Measurements from ENCODE around the gene SMCP.

SMCP gene, protein sequence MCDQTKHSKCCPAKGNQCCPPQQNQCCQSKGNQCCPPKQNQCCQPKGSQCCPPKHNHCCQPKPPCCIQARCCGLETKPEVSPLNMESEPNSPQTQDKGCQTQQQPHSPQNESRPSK
- 0 reads per million in 9 experiments for total RNA-seq

- Mint-ChIP-seq H3K4me1 (ENCODE audit: low read depth in 2 of 2) (no peaks in the 10 kb centered on the region), H3K36me3 (ENCODE audit: insufficient read depth) (no peaks in the 10 kb centered on the region), H3K27ac (no peak within 1 kb of the TSS), H3K4me3 (no peak within 1 kb of the TSS), H3K27me3 (peaks cover 12 to 28% of the 10 kb centered on the region in 2 donors), H3K9me3 (no peaks in the 10 kb centered on the region)
- no peak for DNase-seq
- ATAC-seq (replicated peaks) = no peak
Measured at GRCh38 chr1:152878042-152878441, at the start of gene SMCP. Gene SMCP, plus strand, starts transcription at chr1:152878322. Its CDS starts 6,101 bp downstream, at chr1:152884423.

DNA sequence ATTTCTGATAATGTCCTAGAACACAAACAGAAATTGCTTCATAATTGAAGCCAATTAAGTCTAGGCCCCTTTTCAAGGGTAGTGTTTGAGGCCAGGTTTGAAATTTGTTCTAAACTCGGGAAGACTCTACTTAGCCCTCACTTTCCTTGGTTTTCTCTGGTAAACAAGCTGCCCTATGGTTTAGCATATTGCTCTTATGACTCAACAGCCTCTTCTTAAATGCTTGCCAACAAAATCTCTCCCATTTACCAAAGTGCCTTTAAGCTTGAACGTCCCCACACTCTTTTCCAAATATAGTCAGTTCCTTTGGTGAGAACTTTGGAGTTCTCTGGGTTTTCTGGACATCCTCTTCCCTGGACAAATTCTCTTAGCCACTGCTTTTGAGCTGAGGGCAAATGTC is 41.3 kb upstream of the SMCP start:
- DNase-seq = no peak
- H3K27me3 Mint-ChIP-seq = peaks cover 19 to 32% of the 10 kb centered on the region in 2 donors
- H3K4me1 Mint-ChIP-seq (ENCODE audit: low read depth in 2 of 2) = no peaks in the 10 kb centered on the region
- no peaks in the 10 kb centered on the region for H3K36me3 Mint-ChIP-seq (ENCODE audit: insufficient read depth)
- H3K4me3 Mint-ChIP-seq = no peak overlapping the region
- ATAC-seq (replicated peaks) = no peak
- no peaks in the 10 kb centered on the region for H3K9me3 Mint-ChIP-seq
- H3K27ac Mint-ChIP-seq = no peak overlapping the region

DNA sequence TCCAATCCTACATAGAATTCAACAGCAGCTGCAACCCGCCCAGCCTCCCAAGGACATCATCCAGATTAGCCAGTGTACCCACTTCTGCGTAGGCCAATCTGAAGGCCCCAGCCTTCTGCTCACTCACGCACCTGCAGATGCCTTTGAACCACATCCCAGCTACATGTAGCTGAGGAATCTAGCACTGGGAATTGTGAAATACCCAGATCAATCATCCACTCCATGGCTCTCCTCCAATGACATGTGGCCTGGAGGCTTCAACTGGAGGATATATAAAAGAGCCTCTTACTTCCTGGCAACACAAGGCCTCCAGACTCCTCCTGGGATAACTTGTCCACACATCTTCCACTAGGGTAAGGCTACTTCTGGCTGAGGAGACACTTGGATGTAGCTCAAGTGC is 35.6 kb upstream of the SMCP start, which contains the start of gene LCE6A:
Gene LCE6A, plus strand, starts transcription at position 301 of the 400 bp plus-strand sequence. CDS start 665 bp downstream, outside the sequence.
- H3K27me3 Mint-ChIP-seq = peaks cover 31 to 44% of the 10 kb centered on the region in 2 donors
- H3K4me1 Mint-ChIP-seq (ENCODE audit: low read depth in 2 of 2) = no peaks in the 10 kb centered on the region
- no peaks in the 10 kb centered on the region for H3K9me3 Mint-ChIP-seq
- H3K27ac Mint-ChIP-seq = no peak within 1 kb of the TSS
- no peaks in the 10 kb centered on the region for H3K36me3 Mint-ChIP-seq (ENCODE audit: insufficient read depth)
- ATAC-seq (replicated peaks) (no peak), DNase-seq (no peak)
- no peak within 1 kb of the TSS for H3K4me3 Mint-ChIP-seq

DNA sequence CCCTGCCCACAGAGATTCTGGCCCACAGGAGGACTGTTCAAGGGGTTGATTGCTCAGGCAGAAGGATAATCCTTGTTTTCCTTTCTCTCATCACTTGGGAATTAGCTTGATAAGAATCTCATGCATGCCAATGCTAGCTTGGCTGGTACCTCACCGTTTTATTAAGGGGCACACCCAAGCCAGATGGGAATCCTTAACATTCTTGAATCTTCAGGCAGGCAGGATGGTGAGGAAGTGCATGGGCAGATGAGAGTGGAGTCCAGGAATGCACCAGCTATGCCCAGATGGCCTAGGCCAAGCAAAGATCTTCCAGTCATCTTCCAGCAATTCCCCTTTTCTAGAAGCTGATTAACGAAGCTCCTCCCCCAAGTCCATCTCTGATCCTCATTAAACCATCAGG is 22.5 kb upstream of the SMCP start:
- Mint-ChIP-seq H3K4me3 (no peak overlapping the region), H3K27me3 (peaks cover 13 to 53% of the 10 kb centered on the region in 2 donors), H3K4me1 (ENCODE audit: low read depth in 2 of 2) (no peaks in the 10 kb centered on the region), H3K27ac (no peak overlapping the region), H3K36me3 (ENCODE audit: insufficient read depth) (no peaks in the 10 kb centered on the region), H3K9me3 (no peaks in the 10 kb centered on the region)
- no peak for ATAC-seq (replicated peaks)
- no peak for DNase-seq

GRCh38 chr1:152858062-152858461 is 20.1 kb upstream of the SMCP start:
- DNase-seq (no peak), ATAC-seq (replicated peaks) (no peak)
- peaks cover 13 to 55% of the 10 kb centered on the region in 2 donors for H3K27me3 Mint-ChIP-seq
- H3K4me3 Mint-ChIP-seq = no peak overlapping the region
- H3K4me1 Mint-ChIP-seq (ENCODE audit: low read depth in 2 of 2) = no peaks in the 10 kb centered on the region
- no peak overlapping the region for H3K27ac Mint-ChIP-seq
- no peaks in the 10 kb centered on the region for H3K36me3 Mint-ChIP-seq (ENCODE audit: insufficient read depth)
- H3K9me3 Mint-ChIP-seq = no peaks in the 10 kb centered on the region

- Mint-ChIP-seq H3K4me3 (no peak within 1 kb of the TSS), H3K36me3 (ENCODE audit: insufficient read depth) (no peaks in the 10 kb centered on the region), H3K27me3 (peaks cover 13 to 49% of the 10 kb centered on the region in 2 donors), H3K27ac (no peak within 1 kb of the TSS), H3K4me1 (ENCODE audit: low read depth in 2 of 2) (no peaks in the 10 kb centered on the region), H3K9me3 (no peaks in the 10 kb centered on the region)
- no peak for DNase-seq
- ATAC-seq (replicated peaks) = no peak
Measured at GRCh38 chr1:152859696-152860095, 18.4 kb upstream of the SMCP start, which contains the start of gene LCE7A. Gene LCE7A, plus strand, starts transcription at chr1:152859996. Its CDS starts 702 bp downstream, at chr1:152860698.

DNA sequence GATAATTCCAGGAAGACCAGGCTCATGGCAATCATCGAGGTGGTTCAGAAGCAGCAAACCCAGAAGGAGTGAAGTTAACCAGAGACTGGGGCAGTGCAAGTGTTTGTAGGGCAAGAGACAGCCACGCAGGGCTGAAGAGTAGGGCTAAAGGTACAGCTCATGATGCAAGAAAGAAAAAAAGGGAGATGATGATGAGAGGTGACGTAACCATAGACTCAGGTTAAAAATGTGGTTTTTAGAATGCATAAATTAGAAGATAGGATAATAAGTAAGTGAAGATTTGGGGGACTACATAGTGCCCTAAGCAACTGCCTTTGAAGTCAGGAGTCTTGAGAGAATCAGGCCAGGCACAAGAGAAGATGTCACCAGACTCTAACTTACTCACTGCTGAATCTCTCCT is 18.0 kb upstream of the SMCP start:
- Mint-ChIP-seq H3K27ac (no peak overlapping the region), H3K27me3 (peaks cover 13 to 49% of the 10 kb centered on the region in 2 donors), H3K4me1 (ENCODE audit: low read depth in 2 of 2) (no peaks in the 10 kb centered on the region), H3K36me3 (ENCODE audit: insufficient read depth) (no peaks in the 10 kb centered on the region), H3K4me3 (no peak overlapping the region), H3K9me3 (no peaks in the 10 kb centered on the region)
- ATAC-seq (replicated peaks) (no peak), DNase-seq (no peak)

- Mint-ChIP-seq H3K27ac (no peak overlapping the region), H3K36me3 (ENCODE audit: insufficient read depth) (no peaks in the 10 kb centered on the region), H3K27me3 (peaks cover 13 to 39% of the 10 kb centered on the region in 2 donors), H3K4me1 (ENCODE audit: low read depth in 2 of 2) (no peaks in the 10 kb centered on the region), H3K9me3 (no peaks in the 10 kb centered on the region), H3K4me3 (no peak overlapping the region)
- ATAC-seq (replicated peaks) = no peak
- no peak for DNase-seq
Measured at GRCh38 chr1:152861374-152861773, 16.7 kb upstream of the SMCP start.

DNA sequence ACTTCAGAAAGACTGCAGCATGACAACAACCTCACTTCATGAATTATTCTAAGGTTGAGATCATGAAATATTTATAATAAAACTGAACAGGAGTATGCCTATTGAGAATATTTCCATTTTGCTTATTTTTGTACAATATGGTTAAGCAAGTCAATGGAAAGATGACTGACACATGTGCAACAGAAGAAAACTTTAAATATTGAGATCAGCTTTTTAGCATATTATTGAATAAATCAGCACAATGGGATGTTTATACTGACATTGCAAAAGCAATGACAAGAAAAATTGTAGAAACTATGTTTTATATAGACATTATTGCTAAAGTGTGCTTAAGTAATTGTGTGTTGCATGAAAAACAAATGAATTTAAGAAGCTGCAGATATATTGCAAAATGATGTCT is 13.7 kb upstream of the SMCP start:
- Mint-ChIP-seq H3K36me3 (ENCODE audit: insufficient read depth) (no peaks in the 10 kb centered on the region), H3K4me1 (ENCODE audit: low read depth in 2 of 2) (no peaks in the 10 kb centered on the region), H3K27ac (no peak overlapping the region), H3K4me3 (no peak overlapping the region), H3K9me3 (no peaks in the 10 kb centered on the region), H3K27me3 (peaks cover 0 to 19% of the 10 kb centered on the region in 2 donors)
- no peak for ATAC-seq (replicated peaks)
- no peak for DNase-seq

- Mint-ChIP-seq H3K27me3 (peaks cover 0 to 5% of the 10 kb centered on the region in 2 donors), H3K4me1 (ENCODE audit: low read depth in 2 of 2) (no peaks in the 10 kb centered on the region), H3K27ac (no peak overlapping the region), H3K9me3 (no peaks in the 10 kb centered on the region), H3K4me3 (no peak overlapping the region), H3K36me3 (ENCODE audit: insufficient read depth) (no peaks in the 10 kb centered on the region)
- no peak for ATAC-seq (replicated peaks)
- no peak for DNase-seq
Measured at GRCh38 chr1:152866321-152866720, 11.8 kb upstream of the SMCP start.

- Mint-ChIP-seq H3K36me3 (ENCODE audit: insufficient read depth) (no peaks in the 10 kb centered on the region), H3K4me1 (ENCODE audit: low read depth in 2 of 2) (no peaks in the 10 kb centered on the region), H3K27me3 (peaks cover 0 to 18% of the 10 kb centered on the region in 2 donors), H3K27ac (no peak overlapping the region), H3K9me3 (no peaks in the 10 kb centered on the region), H3K4me3 (no peak overlapping the region)
- DNase-seq (peak; percentile 42 to 49 (median 43)), ATAC-seq (replicated peaks) (peak; percentile 67)
Measured at GRCh38 chr1:152869808-152870419, 8.2 kb upstream of the SMCP start.

- Mint-ChIP-seq H3K27me3 (peaks cover 0 to 26% of the 10 kb centered on the region in 2 donors), H3K9me3 (no peaks in the 10 kb centered on the region), H3K27ac (no peak overlapping the region), H3K36me3 (ENCODE audit: insufficient read depth) (no peaks in the 10 kb centered on the region), H3K4me3 (no peak overlapping the region), H3K4me1 (ENCODE audit: low read depth in 2 of 2) (no peaks in the 10 kb centered on the region)
- DNase-seq (no peak), ATAC-seq (replicated peaks) (no peak)
Measured at GRCh38 chr1:152870831-152871730, 7.0 kb upstream of the SMCP start.

GRCh38 chr1:152871731-152872126 is 6.4 kb upstream of the SMCP start:
- DNase-seq (no peak), ATAC-seq (replicated peaks) (no peak)
- H3K27me3 Mint-ChIP-seq = peaks cover 0 to 29% of the 10 kb centered on the region in 2 donors
- no peaks in the 10 kb centered on the region for H3K36me3 Mint-ChIP-seq (ENCODE audit: insufficient read depth)
- no peak overlapping the region for H3K4me3 Mint-ChIP-seq
- H3K9me3 Mint-ChIP-seq = no peaks in the 10 kb centered on the region
- no peaks in the 10 kb centered on the region for H3K4me1 Mint-ChIP-seq (ENCODE audit: low read depth in 2 of 2)
- H3K27ac Mint-ChIP-seq = no peak overlapping the region
